ENCODE measurements around the gene CSNK1A1. TPM values are rescaled to one million over a fixed set of nuclear protein-coding genes. Genes with fewer than 3 reads are reported as not detected.
A peak's percentile ranks its signal among the peaks of the same experiment; 100 is the strongest.

Gene CSNK1A1
- total RNA-seq, 1 experiment from 2014 or later: 300 TPM

- no peak for DNase-seq
- Histone ChIP-seq H3K27me3 (ENCODE audit: insufficient read depth, low read depth) (no peaks in the 10 kb centered on the region), H3K4me1 (replicated peaks; ENCODE audit: insufficient read depth) (peaks cover 35% of the 10 kb centered on the region), H2AFZ (no peak overlapping the region), H3K36me3 (ENCODE audit: low read depth) (no peaks in the 10 kb centered on the region), H3K79me2 (ENCODE audit: low read depth) (no peaks in the 10 kb centered on the region), H3K9me2 (ENCODE audit: insufficient read depth) (no peaks in the 10 kb centered on the region), H4K20me1 (ENCODE audit: insufficient read depth) (no peaks in the 10 kb centered on the region), H3K27ac (no peak overlapping the region), H3K4me3 (no peak overlapping the region), H3K9me3 (ENCODE audit: insufficient read depth, low read depth) (no peaks in the 10 kb centered on the region), H3K4me2 (no peak overlapping the region), H3F3A (ENCODE audit: insufficient read depth, low read depth) (peaks cover 33% of the 10 kb centered on the region; the same call in 1 of the 2 replicates)
- ChIA-PET CTCF (no interaction called here), POLR2A (ENCODE audit: unreplicated experiment) (interaction anchor here (0.6 to 0.9 kb wide), 2 partner anchors 45 to 241 kb away, joined by 3 to 4 read pairs; no protein-coding TSS in a partner anchor)
- BruUV-seq (replicated peaks): no TSS peak
- intact Hi-C loops (cut with micrococcal nuclease; ENCODE audit: unreplicated experiment): no loop called here
- TF ChIP-seq EZH2 (IDR thresholded peaks at IDR 0.05; ENCODE audit: low read depth) (no peak), CTCF (conservative IDR thresholded peaks at IDR 0.05) (no peak)
Measured at GRCh38 chr5:149478761-149479160, 72.5 kb downstream of the CSNK1A1 start.

- no peak overlapping the region for H3K27ac ChIP-seq
- H3K4me2 ChIP-seq: no peak overlapping the region
- H3K9me3 ChIP-seq (ENCODE audit: insufficient read depth, low read depth): no peaks in the 10 kb centered on the region
- peaks cover 12% of the 10 kb centered on the region; the same call in 1 of the 2 replicates for H3F3A ChIP-seq (ENCODE audit: insufficient read depth, low read depth)
- H3K4me1 ChIP-seq (replicated peaks; ENCODE audit: insufficient read depth): peaks cover 22% of the 10 kb centered on the region
- H4K20me1 ChIP-seq (ENCODE audit: insufficient read depth): no peaks in the 10 kb centered on the region
- no peak overlapping the region for H2AFZ ChIP-seq
- intact Hi-C loops (cut with micrococcal nuclease; ENCODE audit: unreplicated experiment): loop anchor here (2.0 kb wide), 1 partner anchor 19 kb away; no protein-coding TSS in a partner anchor
- H3K4me3 ChIP-seq: no peak overlapping the region
- ChIA-PET POLR2A (ENCODE audit: unreplicated experiment) (no interaction called here), CTCF (no interaction called here)
- H3K27me3 ChIP-seq (ENCODE audit: insufficient read depth, low read depth): no peaks in the 10 kb centered on the region
- DNase-seq: no peak
- no peaks in the 10 kb centered on the region for H3K9me2 ChIP-seq (ENCODE audit: insufficient read depth)
- BruUV-seq (replicated peaks): no TSS peak
- TF ChIP-seq CTCF (conservative IDR thresholded peaks at IDR 0.05) (no peak), EZH2 (IDR thresholded peaks at IDR 0.05; ENCODE audit: low read depth) (no peak)
- no peaks in the 10 kb centered on the region for H3K36me3 ChIP-seq (ENCODE audit: low read depth)
- H3K79me2 ChIP-seq (ENCODE audit: low read depth): no peaks in the 10 kb centered on the region
Measured at GRCh38 chr5:149475777-149476176, 75.5 kb downstream of the CSNK1A1 start.

GRCh38 chr5:149474198-149474597 is 77.0 kb downstream of the CSNK1A1 start:
- Histone ChIP-seq H3F3A (ENCODE audit: insufficient read depth, low read depth) (peaks cover 12% of the 10 kb centered on the region; the same call in 1 of the 2 replicates), H3K9me2 (ENCODE audit: insufficient read depth) (no peaks in the 10 kb centered on the region), H3K27me3 (ENCODE audit: insufficient read depth, low read depth) (no peaks in the 10 kb centered on the region), H3K9me3 (ENCODE audit: insufficient read depth, low read depth) (no peaks in the 10 kb centered on the region), H2AFZ (no peak overlapping the region), H3K36me3 (ENCODE audit: low read depth) (no peaks in the 10 kb centered on the region), H3K4me1 (replicated peaks; ENCODE audit: insufficient read depth) (peaks cover 22% of the 10 kb centered on the region), H4K20me1 (ENCODE audit: insufficient read depth) (no peaks in the 10 kb centered on the region), H3K27ac (no peak overlapping the region), H3K79me2 (ENCODE audit: low read depth) (no peaks in the 10 kb centered on the region), H3K4me3 (no peak overlapping the region), H3K4me2 (peak overlapping the region; percentile 37; the same call in 1 of the 2 replicates)
- peak; percentile 82 to 84 for DNase-seq
- ChIA-PET POLR2A (ENCODE audit: unreplicated experiment) (interaction anchor here (0.5 to 1.0 kb wide), 4 partner anchors 18 to 648 kb away, joined by 3 to 9 read pairs (median 4); no protein-coding TSS in a partner anchor), CTCF (interaction anchor here (0.6 to 1.6 kb wide), 7 partner anchors 28 to 478 kb away, joined by 3 to 10 read pairs (median 3); no protein-coding TSS in a partner anchor)
- intact Hi-C loops (cut with micrococcal nuclease; ENCODE audit: unreplicated experiment): loop anchor here (1.0 to 2.0 kb wide), 2 partner anchors 11 to 17 kb away; no protein-coding TSS in a partner anchor
- BruUV-seq (replicated peaks): no TSS peak
- no peak for TF ChIP-seq EZH2 (IDR thresholded peaks at IDR 0.05; ENCODE audit: low read depth)
- TF ChIP-seq CTCF (conservative IDR thresholded peaks at IDR 0.05): no peak
